ENCODE results near the gene SERTAD4. TPM values are rescaled to one million over a fixed set of nuclear protein-coding genes. Genes with fewer than 3 reads are reported as not detected.
"Not testable (repeated sequence)": the region's sequence is repeated elsewhere in the genome, so short reads cannot be mapped to it uniquely, and the experiment has no call there.

The SERTAD4 gene
- total RNA-seq, 1 donor: not detected

DNA sequence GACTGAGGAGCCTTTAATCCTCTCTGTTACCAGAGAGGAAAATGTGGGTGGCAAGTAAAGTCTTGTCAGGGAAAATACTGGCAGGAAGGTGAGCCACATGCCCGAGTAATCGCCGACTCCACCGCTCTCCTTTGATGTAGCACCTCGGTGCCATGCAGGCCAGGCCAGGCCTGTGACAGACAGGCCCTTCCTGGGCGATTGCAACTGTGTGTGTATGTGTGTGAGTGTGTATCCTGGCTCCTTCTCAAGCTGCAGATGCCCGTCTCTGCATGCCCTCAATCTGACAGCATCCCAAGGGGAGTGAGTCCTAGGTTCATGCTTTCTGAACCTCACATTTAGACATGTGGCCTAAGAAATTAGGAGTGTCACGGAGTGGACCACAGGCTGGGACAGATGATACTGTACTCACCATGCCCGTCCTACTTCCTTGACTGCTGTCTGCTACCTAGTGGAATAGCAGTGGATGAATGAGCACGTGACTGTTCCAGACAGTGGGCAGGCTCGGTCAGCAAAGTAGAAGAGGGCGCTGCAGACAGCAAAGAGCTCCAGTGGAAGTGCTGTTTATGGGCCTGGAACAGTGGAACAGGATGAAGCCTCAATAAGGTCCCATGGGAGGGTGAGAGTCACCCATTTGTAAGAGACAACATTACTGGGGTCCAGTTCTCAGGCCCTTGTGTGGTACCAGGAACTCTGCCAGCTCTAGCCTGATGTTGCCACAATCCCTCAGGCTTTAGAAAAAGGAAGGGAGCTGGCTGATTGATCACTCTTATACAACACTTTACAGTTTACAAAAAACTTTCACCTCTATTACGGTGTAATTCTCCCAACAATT, 25.3 kb downstream of the SERTAD4 start:
- DNase-seq (ENCODE audit: low read depth in 2 of 3, low spot score in 2 of 3): no peak

DNA sequence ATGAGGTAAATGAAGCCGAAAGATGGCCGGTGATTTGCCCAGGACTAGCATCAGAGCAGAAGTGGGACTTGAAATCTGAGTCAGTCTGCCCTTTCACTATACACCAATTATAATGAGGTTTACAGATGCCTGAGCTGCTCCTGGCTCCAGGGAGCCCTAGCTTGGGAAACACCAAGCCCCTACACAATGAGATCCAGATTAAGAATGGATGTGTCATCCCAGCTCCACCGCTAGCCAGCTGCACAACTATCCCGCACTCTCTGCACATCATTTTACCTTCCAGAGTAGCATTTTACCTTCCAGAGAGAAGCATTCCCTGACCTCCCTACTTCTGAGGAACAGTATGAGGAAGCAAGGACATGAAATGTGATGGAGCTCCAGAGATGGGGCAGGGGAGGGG, 27.0 kb downstream of the SERTAD4 start:
- DNase-seq (ENCODE audit: low read depth in 2 of 3, low spot score in 2 of 3): no peak

DNA sequence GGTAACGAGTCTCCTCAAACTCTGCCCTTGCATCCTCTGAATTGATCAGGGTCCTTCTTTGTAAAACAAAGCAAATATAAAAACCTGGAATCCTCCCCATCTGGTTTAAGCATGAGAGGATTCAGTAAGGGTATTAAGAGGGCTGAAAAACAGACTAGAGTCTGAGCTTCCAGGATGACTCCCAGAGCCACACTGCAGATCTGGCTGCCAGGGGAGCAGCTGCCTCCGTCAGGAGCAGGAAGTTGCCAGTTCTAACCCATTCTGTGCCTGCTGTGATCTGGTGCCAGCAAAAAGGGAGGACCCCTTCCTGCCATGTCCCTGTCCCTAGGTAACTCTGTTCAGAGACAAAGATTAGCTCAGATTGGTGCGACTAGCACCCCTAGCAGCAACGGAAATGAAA, 27.5 kb downstream of the SERTAD4 start:
- no peak for DNase-seq (ENCODE audit: low read depth in 2 of 3, low spot score in 2 of 3)

DNA sequence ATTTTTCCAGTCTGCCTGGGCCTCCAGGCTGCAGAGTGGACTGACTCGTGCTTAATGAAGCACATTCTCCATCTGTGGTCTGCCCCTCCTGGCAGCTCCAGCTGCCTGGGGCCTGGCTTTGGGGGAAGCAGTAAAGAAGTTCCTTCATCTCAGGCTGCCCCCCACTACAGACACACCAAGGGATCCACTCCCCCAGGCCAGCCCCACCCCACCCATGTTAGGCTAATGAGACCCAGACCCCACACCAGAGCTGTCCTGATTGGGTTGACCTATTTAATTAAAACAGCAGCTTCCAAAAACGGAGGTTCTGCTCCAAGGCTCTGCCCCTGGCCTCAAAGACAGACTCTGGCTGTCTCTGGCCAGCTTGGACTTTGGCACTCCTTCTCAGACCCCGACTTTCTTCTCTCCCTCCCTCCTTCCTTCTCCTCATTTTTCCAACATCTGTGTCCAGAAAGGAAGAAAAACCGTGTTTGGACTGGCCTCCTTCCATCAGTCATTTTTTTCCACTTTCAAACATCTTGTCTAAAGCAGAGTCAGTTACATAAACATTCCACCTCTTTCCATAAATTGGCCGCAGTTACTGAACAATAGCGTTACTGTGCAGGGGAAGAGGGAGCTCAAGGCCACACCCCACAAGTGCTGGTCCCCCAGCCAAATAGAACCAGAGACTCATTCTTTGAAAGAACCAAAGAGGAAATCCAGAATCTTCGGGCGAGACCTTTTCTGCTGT, 29.7 kb downstream of the SERTAD4 start:
- DNase-seq (ENCODE audit: low read depth in 2 of 3, low spot score in 2 of 3): no peak

DNA sequence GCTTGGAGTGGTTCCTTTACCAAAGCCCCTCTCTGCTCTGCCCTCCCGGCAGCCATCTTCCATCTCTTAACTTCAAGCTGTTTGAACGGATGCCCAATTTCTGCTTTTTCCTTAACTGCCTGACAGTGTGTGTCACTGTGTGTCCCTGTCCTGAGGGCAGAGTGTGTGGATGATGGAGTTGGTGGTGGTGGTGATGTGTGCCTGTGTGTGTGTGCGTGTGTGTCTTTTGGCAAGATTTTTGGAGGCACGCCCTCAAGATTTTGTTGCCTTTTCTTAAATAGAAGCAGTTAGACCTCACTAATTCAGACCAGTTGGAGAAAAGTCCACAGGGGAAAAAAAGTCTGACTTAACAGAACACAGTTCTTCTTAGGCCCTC, 30.3 kb downstream of the SERTAD4 start:
- DNase-seq (ENCODE audit: low read depth in 2 of 3, low spot score in 2 of 3): no peak

DNA sequence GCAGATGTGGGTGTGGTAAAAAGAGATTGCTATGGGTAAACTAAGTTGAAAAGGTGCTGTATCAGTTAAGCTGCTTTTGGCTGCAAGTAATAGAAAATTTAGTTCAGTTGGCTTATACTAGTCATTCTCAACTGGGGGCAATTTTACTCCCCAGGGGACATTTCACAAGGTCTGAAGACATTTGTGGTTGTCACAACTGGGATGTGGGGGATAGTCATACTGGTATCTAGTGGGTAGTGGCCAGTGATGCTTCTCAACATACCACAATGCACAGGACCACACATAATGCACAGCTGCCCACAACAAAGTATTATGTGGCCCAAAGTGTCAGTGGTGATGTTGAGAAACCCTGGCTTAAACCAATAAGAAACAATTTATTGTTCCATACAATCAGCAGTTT, 31.4 kb downstream of the SERTAD4 start:
- no peak for DNase-seq (ENCODE audit: low read depth in 2 of 3, low spot score in 2 of 3)

DNA sequence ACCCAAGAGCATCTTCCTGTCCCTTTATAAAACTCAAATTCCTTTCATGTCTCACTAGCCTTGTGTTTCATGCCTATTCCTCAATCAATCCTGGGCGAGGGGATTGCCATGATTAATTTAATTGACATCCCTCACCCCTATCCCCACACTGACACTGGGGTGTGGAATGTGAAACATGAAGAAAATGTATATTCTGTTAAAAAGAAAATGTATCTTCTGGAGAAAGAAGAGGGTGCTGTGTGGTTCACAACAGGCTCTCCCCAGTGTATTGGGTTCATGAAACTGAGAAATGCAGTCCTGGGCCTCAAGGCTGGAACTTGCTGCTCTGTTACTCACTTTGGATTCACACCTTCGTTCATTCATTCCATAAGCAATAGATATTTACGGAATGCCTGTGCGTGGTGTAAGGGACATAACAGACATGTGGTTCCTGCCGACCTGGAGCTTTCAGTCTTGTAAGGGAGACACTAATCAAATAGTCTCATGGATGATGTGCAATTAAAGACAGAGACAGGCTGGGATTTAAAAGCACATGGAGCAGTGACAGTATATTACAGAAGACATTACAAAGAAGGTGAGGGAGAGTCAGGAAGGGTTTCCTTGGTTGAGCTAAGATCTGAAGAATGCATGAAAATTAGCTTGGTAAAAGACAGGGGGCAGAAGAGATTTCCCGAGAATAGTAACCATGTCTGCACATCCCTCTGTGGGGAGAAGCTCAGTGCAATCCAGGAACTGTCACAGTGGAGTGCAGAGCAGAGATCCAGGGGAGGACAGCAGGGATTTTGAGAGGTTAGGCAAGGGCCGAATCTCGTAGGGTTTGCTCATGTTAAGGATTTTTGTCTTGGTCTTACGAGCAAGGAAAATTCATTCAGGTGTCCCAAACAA, 32.1 kb downstream of the SERTAD4 start:
- DNase-seq (ENCODE audit: low read depth in 2 of 3, low spot score in 2 of 3): no peak

DNA sequence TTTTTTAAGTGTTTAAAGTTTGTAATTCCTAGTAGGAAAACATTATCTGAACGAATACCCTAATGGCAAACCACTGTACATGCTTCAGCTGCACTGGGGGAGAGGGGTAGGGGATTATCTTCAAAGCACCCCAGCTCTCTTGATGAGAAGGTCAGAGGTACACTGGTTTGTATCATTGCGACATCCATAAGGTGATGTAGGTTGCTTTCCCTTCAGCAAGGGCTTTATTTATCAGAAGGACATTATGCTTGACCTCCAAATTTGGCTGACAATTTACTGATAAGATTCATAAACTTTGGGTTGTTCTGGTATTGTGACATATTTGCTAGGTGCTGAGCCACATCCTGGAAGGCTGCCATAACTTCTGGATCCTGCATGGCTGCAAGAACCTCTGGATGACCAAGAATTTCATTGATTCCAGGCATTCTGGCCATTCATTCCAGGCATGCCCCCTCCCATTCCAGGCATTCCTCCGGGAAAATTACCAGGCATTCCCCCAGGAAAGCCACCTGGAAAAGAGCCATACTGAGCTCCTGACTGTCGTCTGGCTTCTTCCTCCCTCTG, 32.9 kb downstream of the SERTAD4 start:
- DNase-seq (ENCODE audit: low read depth in 2 of 3, low spot score in 2 of 3): not testable (repeated sequence)

DNA sequence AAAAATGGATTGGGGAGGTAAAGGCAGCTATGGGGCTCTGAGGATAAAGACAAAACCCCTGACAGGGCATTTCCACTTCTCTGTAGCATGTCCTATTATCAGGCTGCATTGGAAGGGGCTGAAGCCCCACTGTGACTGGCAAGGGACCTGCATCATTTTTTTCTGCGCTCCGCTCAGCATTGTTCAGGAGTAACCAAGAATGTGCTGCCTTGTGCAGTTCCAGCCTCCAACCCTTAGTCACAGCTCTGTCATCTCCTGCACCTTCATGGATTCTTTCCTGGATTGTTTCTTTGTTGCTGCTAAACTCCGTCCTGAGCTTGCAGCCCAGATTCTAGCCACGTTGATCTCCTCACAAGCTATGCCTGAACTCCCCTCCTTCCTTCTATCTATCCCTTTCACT, 37.4 kb downstream of the SERTAD4 start:
- DNase-seq (ENCODE audit: low read depth in 2 of 3, low spot score in 2 of 3): no peak

DNA sequence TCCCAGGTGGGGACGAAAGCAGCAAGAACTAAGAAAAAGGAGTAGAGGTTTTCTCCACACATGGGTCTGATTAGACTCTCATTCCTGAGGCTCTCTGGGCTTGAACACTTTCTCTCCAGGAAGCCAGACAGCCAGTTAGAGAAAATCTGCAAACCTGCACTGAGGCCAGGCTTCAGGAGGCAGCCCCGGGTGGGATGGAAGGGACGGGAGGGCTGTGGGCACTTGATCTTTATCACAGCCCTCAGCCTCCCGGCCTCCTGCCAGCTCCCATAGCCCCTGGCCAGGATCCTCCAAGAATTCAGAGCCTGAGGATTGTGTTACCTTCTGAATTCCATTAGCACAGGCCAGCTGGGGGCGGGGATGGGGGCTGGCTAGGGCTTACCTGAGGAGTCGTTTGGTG, 40.1 kb downstream of the SERTAD4 start:
- DNase-seq (ENCODE audit: low read depth in 2 of 3, low spot score in 2 of 3): no peak

DNA sequence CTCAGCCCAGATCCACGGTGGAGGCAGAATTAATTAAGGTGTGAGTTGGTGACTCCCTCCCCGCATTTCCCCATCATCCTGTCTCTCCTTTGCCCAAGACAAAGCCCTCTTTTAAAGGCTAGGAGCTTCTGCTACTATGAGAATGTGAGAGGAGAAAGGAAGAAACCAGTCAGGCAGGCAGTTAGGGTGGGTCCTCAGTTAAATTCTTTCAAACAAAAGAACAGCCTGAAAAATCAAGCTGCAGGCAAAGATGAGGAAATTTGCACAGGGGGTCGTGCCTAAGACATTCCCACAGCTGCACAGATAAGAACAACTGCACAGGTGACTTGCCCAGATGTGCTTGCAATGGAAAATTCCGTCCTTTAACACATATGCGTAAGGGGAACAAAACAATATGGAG, 47.6 kb downstream of the SERTAD4 start:
- no peak for DNase-seq (ENCODE audit: low read depth in 2 of 3, low spot score in 2 of 3)

DNA sequence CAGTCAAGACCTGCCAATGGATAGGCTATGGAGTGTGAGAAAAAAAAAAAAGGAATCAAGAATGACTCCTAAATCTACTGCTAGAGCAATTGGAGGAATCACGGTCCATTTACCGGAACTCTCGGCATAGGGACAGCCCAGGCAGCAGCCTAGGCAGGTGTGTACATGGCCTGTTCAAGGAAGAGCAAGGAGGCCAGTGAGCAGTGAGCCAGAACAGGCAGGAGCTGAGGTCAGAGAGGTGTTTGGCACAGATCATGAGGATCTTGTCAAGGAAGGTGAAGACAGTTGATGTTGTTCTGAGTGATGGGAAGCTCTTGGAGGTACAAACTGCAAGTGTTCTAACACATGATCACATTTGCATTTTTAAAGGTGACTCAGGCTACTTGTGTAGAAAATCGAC, 55.5 kb downstream of the SERTAD4 start:
- no peak for DNase-seq (ENCODE audit: low read depth in 2 of 3, low spot score in 2 of 3)

DNA sequence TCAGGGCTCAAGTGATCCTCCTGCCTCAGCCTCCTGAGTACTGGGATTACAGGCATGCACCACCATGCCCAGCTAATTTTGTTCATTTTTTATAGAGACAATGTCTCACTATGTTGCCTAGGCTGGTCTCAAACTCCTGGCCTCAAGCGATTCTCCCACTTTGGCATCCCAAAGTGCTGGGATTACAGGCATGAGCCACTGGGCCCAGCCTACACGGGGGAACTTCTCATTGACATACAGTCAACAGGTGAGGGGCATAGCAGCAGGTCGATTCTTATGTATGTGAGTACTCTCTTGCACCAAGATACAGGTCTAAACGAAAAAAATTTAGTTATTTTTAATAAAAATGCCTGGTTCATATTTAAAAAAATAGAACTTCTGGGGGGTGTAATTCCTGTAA, 56.7 kb downstream of the SERTAD4 start:
- DNase-seq (ENCODE audit: low read depth in 2 of 3, low spot score in 2 of 3): no peak

DNA sequence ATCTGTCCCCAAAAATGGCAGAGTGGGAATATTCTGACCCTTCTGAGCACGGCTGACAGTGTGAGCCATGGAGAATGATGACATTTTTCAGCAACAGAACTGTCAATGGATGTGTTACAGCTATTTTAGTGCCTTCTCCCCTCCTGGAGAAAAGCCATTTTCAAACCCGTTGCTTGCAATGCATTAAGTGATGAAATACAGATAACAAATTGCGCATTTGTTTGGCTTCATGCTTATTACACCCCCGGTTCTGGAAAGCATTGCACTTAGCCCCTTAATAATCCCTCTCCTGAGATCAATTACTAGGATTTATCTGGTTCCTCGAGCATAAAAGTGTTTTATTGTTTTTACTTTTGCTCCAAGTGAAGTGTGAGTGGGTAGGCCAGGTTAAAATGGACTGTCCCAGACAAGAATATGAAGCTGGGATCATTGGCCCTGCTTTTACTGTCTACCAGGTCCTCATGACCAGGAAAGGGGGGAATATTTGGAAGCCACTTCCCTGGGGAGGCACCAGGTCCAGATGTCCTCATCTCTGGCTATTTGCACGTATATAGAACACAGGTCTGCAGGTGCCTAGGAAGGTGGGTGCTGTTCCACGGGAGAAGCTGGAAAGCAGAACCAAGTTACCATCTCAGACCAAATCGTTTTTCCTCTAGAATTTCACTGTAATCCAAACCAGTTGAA, 58.6 kb downstream of the SERTAD4 start:
- DNase-seq (ENCODE audit: low read depth in 2 of 3, low spot score in 2 of 3): no peak

DNA sequence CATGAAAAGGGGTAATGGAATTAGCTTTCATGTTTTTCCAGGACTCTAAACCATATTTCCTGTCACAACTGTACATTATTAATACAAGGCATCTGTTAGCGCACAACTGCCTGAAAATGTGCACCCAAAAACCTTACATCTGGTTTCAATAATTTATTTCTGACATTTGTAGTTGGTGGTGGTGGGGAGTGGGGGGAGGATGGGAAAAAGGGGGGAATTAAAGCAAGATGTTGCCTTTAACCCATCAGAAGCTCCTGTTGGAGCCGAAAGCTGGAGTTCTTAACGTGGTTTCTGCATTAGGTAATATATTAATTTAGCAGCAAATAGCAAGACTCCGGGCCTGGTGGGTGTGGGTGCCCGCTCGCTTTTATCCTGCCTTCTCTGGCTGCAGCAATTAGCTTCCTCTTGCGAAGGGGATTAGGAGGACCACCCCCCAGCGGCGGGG, 59.2 kb downstream of the SERTAD4 start:
- DNase-seq (ENCODE audit: low read depth in 2 of 3, low spot score in 2 of 3): no peak

DNA sequence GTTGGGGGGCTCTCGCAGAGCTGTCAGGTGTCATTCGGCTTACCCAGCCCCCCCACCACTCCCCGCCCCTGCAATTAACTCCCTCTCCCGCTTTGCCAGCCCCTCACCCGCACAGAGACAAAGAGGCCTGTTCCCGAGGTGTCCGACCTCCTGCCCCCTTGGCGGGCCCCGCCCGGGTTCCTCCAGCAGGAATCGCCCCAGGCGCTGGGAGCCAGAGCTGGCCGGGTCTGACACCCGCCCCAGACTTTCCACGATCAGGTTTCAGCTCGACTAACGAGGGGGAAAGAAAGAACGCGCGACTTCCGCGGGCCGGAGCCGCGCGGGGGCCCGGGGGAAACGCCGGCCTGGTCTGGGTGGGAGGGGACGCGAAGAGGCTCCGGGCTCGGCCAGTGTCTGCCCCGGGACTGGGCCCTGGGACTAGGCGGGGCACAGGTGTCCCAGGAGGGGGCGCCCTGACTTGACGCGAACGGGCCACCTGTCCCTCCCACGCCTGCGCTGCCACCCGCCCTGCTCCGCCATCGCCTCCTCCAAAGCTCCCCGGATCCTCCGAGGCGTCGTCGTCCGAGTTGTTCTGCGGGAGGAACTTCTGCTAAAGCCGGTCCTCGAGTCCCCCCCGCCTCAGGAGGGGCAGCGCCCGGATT, 59.8 kb downstream of the SERTAD4 start:
- DNase-seq (ENCODE audit: low read depth in 2 of 3, low spot score in 2 of 3): peak in 2 of 3 donors; percentile 23 to 26

DNA sequence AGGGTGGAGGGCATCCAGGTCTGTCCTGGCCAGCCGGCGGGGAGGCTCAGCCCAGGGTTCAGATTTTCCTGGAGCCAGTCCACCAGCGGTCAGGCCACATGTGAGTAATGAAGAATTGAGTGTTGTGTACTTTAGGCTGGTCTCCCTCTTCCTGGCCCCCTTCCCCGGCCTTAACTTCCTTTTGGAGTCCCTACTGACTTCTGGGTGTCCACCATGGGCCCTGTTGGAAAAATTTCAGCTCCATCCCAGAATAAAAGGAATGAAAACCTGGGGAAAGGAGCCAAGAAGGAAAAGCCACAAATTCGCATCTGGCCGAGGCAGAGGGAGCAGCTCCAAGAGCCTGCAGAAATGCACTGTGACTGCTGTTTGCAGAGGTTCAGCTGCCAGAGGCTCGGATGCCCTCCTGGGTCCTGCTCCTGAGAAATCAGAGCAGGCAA, 60.6 kb downstream of the SERTAD4 start:
- DNase-seq (ENCODE audit: low read depth in 2 of 3, low spot score in 2 of 3): no peak

DNA sequence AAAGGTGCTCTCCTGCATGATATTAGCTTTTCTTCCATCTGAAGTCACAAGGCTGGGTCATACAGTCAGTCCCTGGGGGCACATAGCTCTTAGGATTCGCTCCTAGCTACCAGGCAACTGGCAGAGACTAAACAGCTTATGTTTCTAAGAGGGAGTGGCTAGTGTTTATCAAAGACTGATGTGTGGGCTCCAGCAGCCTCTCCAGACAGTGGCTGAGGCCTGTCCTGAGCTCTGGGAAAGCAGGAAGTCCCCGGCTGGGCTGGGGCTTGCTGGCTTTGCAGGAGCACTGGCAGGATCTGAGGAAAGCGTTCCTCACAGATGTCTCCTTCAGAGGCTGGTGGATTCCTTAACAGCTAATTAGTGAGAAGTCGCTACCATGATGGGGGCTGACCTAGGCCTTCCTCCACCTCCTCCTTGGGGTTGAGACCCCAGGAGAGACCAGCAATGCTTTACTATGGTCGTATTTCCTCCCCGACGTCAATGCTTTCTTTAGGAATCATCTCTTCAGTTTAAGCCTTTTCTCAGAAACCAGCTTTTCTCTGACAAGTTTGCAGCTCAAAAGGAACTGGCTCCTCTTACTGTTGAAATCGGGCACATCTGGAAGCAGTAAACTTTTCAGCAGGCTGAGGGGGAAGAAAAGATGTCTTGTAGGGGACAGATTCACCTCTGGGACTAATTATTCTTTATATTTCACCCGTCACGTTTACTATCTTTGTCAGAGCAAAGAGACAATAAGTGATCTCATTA, 62.6 kb downstream of the SERTAD4 start:
- DNase-seq (ENCODE audit: low read depth in 2 of 3, low spot score in 2 of 3): no peak

Data from hematopoietic multipotent progenitor cell (in vitro differentiated cells).